ENCODE data around the gene DENND5A. TPM values are rescaled to one million over a fixed set of nuclear protein-coding genes. Genes with fewer than 3 reads are reported as not detected.
"Not testable (repeated sequence)": the region's sequence is repeated elsewhere in the genome, so short reads cannot be mapped to it uniquely, and the experiment has no call there.

The DENND5A gene
- total and polyA plus RNA-seq, 2 donors (not counting 1 experiment from before 2014, with no cell fraction given), result 41.3 to 66.5 TPM

- H3K36me3 ChIP-seq (replicated peaks in 1 of 2; ENCODE audit: control extremely low read depth in 1 of 2, control insufficient read depth in 1 of 2, extremely low read depth in 1 of 2, insufficient read depth in 2 of 2, low read length in 1 of 2); DNase-seq; H3K4me2 ChIP-seq (replicated peaks; ENCODE audit: low read depth, low read length, poor library complexity, severe bottlenecking); H3K27ac ChIP-seq (ENCODE audit: low read length in 2 of 2); H3K9me3 Mint-ChIP-seq (ENCODE audit: insufficient read depth); H3K4me1 Mint-ChIP-seq; POLR2A ChIA-PET; H3K9me3 ChIP-seq (ENCODE audit: control extremely low read depth in 1 of 3, control insufficient read depth in 2 of 3, insufficient read depth in 1 of 3, low read length in 2 of 3); H3K4me3 Mint-ChIP-seq; intact Hi-C loops (cut with micrococcal nuclease); H4K20me1 ChIP-seq (ENCODE audit: control insufficient read depth, insufficient read depth, low read length, poor library complexity, severe bottlenecking); H3K4me1 ChIP-seq (ENCODE audit: control insufficient read depth in 2 of 2, insufficient read depth in 2 of 2, low read length in 2 of 2); H3K9ac ChIP-seq (ENCODE audit: low read length); H3K27ac Mint-ChIP-seq; ATAC-seq (ENCODE audit: low read depth); H3K4me3 ChIP-seq (ENCODE audit: control extremely low read depth in 1 of 5, extremely low read depth in 1 of 5, insufficient read depth in 1 of 5, low read depth in 2 of 5, low read length in 4 of 5); CTCF ChIA-PET; H3K79me2 ChIP-seq (ENCODE audit: control insufficient read depth, insufficient read depth, low read length); H2AFZ ChIP-seq (ENCODE audit: insufficient read depth, low read depth, low read length, poor library complexity, severe bottlenecking): not testable (repeated sequence)
- 96% methylated on average over 21 of the region's 23 CpGs for WGBS (ENCODE audit: insufficient coverage)
- peaks cover 59% of the 10 kb centered on the region for H3K27me3 Mint-ChIP-seq
- peaks cover 0 to 14% (median 6%) of the 10 kb centered on the region in 4 experiments for H3K27me3 ChIP-seq (replicated peaks in 1 of 4; ENCODE audit: control extremely low read depth in 1 of 4, control insufficient read depth in 3 of 4, insufficient read depth in 4 of 4, low read length in 3 of 4)
Observed at GRCh38 chr11:9097186-9097943, 167.8 kb downstream of the DENND5A start.

- 88% methylated on average over 2 of the region's 5 CpGs for WGBS (ENCODE audit: insufficient coverage)
- H3K9me3 Mint-ChIP-seq (ENCODE audit: insufficient read depth), result no peaks in the 10 kb centered on the region
- intact Hi-C loops (cut with micrococcal nuclease), result no loop called here
- Histone ChIP-seq H2AFZ (ENCODE audit: insufficient read depth, low read depth, low read length, poor library complexity, severe bottlenecking) (no peak overlapping the region), H3K9me3 (ENCODE audit: control extremely low read depth in 1 of 3, control insufficient read depth in 2 of 3, insufficient read depth in 1 of 3, low read length in 2 of 3) (no peaks in the 10 kb centered on the region), H3K4me1 (ENCODE audit: control insufficient read depth in 2 of 2, insufficient read depth in 2 of 2, low read length in 2 of 2) (peaks cover 3 to 7% of the 10 kb centered on the region in 2 donors), H3K27me3 (replicated peaks in 1 of 4; ENCODE audit: control extremely low read depth in 1 of 4, control insufficient read depth in 3 of 4, insufficient read depth in 4 of 4, low read length in 3 of 4) (peaks cover 0 to 21% (median 11%) of the 10 kb centered on the region in 4 experiments), H3K4me2 (replicated peaks; ENCODE audit: low read depth, low read length, poor library complexity, severe bottlenecking) (no peak overlapping the region), H3K79me2 (ENCODE audit: control insufficient read depth, insufficient read depth, low read length) (no peaks in the 10 kb centered on the region), H3K27ac (ENCODE audit: low read length in 2 of 2) (no peak overlapping the region), H3K36me3 (replicated peaks in 1 of 2; ENCODE audit: control extremely low read depth in 1 of 2, control insufficient read depth in 1 of 2, extremely low read depth in 1 of 2, insufficient read depth in 2 of 2, low read length in 1 of 2) (no peaks in the 10 kb centered on the region), H4K20me1 (ENCODE audit: control insufficient read depth, insufficient read depth, low read length, poor library complexity, severe bottlenecking) (no peaks in the 10 kb centered on the region), H3K4me3 (ENCODE audit: control extremely low read depth in 1 of 5, extremely low read depth in 1 of 5, insufficient read depth in 1 of 5, low read depth in 2 of 5, low read length in 4 of 5) (no peak overlapping the region), H3K9ac (ENCODE audit: low read length) (no peak overlapping the region)
- H3K4me3 Mint-ChIP-seq, result no peak overlapping the region
- ATAC-seq (ENCODE audit: low read depth), result no peak
- peaks cover 61% of the 10 kb centered on the region for H3K27me3 Mint-ChIP-seq
- DNase-seq, result no peak
- H3K27ac Mint-ChIP-seq, result no peak overlapping the region
- ChIA-PET POLR2A (no interaction called here), CTCF (no interaction called here)
- no peak for TF ChIP-seq CTCF (IDR thresholded peaks at IDR 0.05)
- no peak for TF ChIP-seq EZH2 (IDR thresholded peaks at IDR 0.05; ENCODE audit: borderline replicate concordance, insufficient read depth, low read depth, low read length, poor library complexity, severe bottlenecking)
- peaks cover 6% of the 10 kb centered on the region for H3K4me1 Mint-ChIP-seq
Observed at GRCh38 chr11:9096427-9096826, 168.7 kb downstream of the DENND5A start.
